ENCODE results near the gene TSPAN4.

The TSPAN4 gene

DNA sequence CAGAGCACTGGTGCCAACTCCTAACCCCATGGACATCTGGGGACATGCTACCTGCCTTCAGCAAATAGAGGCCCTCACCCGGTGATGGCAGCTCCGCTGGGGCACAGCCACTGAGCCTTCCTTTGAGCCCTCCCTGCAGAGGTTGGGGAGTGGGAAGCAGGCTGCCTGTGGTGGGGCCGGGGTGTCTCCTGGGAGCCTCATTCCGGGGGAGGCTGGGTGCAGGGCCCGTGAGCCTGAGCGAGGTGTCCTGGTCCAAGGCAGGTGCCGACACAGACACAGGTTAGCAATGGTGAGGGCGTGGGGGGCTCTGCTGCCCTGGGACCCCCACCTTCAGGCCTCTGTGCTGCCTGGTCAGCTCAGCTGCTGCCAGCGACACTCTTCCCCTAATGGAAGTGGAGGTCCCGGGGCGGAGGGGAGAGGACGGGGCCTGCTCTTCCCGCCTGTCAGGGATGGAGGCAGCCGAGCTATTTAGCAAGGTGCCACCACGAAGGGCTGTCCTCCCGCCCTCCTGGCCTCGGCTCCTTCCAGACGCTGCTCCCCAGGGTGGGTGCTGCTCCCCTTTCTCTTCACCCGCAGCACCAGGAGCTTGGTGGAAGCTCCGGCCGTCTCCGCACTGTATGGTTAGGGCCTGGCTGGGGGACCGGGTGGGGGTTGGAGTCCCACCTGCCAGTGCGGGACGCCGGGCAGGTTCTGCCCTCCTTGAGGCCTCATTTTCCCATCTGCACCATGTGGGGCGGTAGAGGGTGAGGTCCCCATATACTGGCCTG, 11.2 kb downstream of the TSPAN4 start:
- no peak for DNase-seq

DNA sequence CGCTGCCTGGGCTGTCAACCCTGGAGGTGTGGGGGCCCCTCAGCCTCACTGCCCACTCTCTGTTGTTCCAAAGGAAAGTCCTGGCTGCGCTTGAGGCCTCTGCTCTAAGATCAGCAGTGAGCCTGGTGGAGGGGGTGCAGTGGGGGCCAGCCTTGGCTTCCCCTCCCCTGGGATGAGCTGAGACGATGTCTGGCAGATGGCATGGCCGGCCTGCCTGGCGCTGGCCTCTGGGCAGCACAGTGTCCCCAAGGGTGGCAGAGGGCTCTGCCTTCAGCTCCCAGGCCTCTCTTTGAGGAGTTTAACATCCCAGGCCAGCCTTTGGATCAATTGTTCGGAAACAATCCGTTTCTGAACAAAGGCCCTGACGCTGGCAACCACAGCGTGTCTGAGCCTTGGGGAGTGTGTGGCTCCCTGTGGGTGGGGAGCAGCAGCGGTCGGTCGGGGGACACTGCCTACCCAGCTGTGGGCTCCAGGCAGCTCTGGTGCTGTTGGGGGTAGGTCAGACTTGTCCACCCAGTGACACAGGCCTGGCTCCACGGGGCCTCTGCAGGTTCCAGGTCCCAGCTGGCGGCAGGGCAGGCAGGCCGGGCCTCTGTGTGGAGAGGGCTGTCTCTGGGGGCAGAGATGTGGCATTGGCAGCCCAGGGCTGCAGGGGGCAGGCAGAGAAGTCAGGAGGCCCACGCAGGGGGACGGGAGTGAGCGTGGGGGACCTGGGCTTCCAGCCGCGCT, 12.1 kb downstream of the TSPAN4 start:
- DNase-seq: no peak

DNA sequence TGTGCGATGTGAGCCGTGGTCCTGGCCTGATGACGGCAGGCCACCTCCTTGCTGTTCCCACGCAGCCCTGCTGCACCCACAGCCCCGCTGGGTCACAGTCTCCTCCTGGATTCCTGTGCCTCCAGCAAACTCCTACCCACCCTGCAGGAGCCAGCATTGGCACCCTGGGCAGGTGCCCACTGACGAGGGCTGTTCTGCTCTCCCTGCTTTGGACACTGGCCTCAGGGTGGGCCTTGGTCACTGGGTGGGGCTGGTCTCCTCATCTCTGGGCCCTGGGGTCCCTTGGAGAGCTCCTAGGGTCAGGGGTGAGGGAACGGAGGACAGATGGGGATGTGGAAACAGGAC, 12.7 kb downstream of the TSPAN4 start:
- no peak for DNase-seq

DNA sequence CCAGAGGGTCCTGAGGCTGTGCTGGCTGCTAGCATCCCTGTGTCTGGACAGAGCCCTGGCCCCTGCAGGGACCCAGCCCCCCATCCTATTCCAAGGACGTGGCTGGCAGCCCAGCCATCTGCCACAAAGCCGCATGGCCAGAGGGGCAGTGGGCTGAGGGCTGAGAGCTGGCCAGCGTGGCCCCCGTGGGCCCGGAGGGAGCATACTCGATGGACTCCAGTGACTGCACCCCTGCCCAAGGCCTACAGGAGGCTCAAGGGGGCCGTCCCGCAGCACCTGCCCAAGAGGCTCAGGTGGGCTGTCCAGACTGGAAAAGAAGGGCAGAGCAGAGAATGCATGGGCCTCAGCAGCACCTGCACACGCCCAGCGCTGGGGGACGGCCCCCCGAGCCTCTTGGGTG, 13.1 kb downstream of the TSPAN4 start:
- DNase-seq: no peak

GRCh38 chr11:856397-856796, 13.7 kb downstream of the TSPAN4 start:
- no peak for DNase-seq

DNA sequence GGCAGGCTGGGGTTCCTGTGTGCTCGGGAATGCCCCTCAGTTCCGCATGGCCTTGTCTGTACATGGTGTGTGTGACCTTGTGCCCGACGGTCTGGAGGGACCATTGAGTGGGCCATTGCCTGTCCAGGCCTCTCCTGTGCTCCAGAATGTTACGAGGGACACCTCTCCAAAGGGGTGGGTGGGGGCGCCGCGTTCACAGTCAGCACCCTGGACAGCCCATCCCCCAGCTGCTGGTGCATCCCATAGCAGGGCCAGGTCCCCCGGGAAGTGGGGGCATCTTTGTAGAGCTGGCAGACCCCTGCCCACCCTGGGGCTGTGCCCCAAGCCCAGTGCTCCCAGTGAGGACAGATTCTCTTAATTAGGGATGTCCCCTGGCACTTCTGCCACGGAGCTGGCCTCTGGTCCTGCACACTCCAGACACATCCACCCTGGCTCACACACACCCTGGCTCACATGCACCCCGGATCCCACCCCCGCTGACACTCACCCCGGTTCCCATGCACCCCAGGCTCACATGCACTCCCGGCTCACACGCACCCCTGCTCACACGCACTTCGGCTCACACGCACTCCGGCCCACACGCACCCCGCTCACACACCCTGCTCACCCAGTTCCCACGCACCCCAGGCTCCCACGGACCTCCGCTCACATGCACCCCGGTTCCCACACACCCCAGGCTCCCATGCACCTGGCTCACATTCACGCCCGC, 15.6 kb downstream of the TSPAN4 start:
- DNase-seq: no peak

- no peak for DNase-seq
Measured at GRCh38 chr11:858762-859339, 16.2 kb downstream of the TSPAN4 start.

- peak; percentile 58 for DNase-seq
Measured at GRCh38 chr11:859394-860131, 16.9 kb downstream of the TSPAN4 start.

- DNase-seq: no peak
Measured at GRCh38 chr11:860234-861104, 17.8 kb downstream of the TSPAN4 start.

DNA sequence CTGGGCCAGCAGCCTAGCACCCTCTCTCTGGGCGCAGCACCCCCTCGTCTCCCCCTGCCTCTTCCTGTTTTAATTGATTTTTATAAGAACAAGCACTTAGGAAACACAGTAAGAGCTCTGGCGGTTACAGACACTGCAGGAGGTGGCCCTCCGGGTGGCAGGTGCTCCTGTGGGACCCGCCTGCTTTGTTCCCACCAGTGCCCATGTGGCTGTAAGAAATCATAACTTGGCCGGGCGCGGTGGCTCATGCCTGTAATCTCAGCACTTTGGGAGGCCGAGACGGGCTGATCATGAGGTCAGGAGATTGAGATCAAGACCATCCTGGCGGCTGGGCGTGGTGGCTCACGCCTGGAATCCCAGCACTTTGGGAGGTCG, 18.4 kb downstream of the TSPAN4 start:
- no peak for DNase-seq

GRCh38 chr11:862081-862661, 19.5 kb downstream of the TSPAN4 start:
- peak; percentile 44 for DNase-seq

DNA sequence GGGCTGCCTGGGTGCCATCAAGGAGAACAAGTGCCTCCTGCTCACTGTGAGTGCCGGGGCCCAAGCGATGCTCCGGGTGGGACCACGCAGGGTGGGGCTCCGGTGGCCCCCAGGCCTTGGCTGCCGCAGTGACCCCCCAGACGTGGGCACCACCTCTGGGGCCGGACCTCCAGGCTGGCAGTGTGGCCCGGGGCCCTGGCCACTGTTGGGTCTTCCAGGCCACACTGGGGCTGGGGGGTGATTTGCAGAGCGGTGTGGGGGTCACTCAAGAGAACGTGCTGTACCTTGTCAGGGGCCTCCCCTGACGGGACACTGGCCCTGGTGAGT, 20.0 kb downstream of the TSPAN4 start:
- no peak for DNase-seq

- DNase-seq: no peak
Measured at GRCh38 chr11:863023-863909, 20.6 kb downstream of the TSPAN4 start.

DNA sequence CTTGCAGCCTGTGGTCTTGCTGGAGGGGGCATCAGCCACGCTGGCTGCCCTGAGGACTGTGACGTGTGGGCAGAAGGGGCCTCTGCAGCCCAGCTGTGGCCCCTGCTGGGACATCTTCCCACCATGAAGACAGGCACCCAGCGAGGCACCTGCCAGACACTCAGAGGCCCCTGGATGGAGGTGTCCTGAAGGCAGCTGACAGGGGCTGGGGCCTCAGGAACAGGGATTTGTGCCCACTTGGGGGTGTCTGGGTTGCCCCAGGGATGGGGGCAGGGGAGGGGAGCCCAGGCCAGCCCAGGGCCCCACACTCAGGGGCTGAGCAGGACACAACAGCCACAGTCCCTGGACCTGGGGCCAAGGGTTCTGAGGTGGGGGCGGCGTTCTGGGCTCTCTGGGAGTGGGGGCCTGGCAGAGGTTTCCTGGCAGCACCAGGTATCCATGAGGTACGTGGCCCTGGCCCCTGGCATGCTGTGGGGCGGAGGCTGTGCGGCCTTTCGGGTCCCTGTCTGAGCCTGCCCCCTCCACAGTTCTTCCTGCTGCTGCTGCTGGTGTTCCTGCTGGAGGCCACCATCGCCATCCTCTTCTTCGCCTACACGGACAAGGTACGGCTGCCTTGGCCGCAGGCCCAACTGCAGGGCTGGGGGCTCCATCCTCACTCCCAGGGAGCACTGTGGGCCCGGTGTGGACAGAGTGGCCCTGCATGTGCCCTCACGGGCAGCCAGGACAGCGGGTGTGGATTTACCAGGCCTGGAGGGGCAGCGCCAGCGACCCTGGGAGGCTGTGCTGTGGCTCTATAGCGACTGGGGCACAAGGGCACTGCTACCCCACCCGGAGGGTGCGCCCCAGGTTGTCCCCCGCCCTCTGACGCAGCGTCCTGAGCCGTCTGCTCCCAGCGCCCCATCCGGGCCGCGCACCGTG, 21.5 kb downstream of the TSPAN4 start:
- no peak for DNase-seq

DNA sequence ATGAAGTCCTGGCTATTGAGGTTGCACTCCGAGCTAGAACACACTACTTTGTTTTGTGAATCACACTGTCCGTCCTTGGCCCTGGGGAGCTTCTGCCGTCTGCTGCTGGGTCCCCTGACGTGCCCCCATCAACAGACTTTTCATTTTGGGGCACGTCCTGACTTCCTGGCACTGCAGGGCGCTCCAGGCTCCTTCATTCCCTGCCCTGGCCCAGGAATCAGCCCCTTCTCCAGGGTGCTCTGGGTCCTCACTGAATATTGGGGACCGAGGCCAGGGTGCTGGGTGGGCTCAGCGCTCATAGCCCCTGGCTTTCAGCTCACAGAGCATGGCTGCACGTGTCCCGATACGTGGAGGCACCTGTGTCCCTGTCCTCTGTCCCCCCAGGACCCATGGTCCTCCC, 22.2 kb downstream of the TSPAN4 start:
- no peak for DNase-seq

GRCh38 chr11:865462-866430, 23.1 kb downstream of the TSPAN4 start:
- no peak for DNase-seq

DNA sequence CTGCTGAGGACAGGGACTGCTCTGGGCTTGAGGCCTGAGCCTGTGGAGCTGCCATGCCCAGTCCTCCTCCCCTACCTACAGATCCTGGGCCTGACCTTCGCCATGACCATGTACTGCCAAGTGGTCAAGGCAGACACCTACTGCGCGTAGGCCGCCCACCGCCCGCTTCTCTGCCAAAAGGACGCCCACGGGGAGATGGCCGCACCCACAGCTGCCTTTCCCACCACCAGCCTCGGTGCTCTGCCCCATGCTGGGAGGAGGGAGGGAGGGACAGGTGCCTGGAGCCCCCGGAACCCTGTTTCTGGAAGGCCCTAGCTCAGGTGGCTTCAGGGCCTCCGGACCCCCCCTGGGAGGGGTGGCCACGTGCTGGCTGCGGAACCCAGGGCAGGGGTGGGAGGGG, 23.8 kb downstream of the TSPAN4 start:
- no peak for DNase-seq

DNA sequence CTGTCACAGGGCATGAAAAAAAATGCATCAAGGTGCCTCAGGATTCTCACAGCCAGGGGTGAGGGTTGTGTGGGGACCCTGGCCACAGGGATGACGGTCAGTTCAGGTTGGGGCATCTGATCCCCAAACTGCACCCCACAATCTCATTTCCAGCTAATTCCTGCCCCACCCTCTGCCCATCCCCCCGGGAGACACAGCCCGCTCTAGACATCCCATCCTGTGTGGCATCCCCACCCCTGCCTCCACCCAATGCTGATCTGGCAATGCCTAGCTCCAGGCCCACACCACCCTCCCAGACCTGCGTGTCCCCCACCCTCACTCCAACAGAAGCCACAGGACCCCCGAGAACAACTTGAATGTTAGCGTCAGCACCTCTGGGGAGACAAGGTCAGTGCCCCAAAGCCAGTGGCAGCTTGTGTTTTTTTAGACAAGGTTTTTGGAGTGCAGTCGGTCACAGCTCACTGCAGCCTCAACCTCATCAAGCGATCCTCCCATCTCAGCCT, 25.3 kb downstream of the TSPAN4 start:
- no peak for DNase-seq
